LNCAP (cell line): ENCODE measurements around the gene COL18A1.

Experiments
- CTCF ChIP-seq: fragments of 450-650 bp; IDR thresholded peaks from 2 replicates; pipeline ENCODE4 v1.5.1; 2017; ENCODE audit warnings: mild to moderate bottlenecking

COL18A1 gene

GRCh38 chr21:45517249-45518065, 112.5 kb downstream of the COL18A1 start:
- TF ChIP-seq CTCF = no peak

- no peak for TF ChIP-seq CTCF
These were observed 113.8 kb downstream of the COL18A1 start for GRCh38 chr21:45518742-45519141.

GRCh38 chr21:45519182-45519581, 114.2 kb downstream of the COL18A1 start:
- no peak for TF ChIP-seq CTCF

- no peak for TF ChIP-seq CTCF
These were observed 116.3 kb downstream of the COL18A1 start for GRCh38 chr21:45521241-45521640.

GRCh38 chr21:45522381-45522780, 117.4 kb downstream of the COL18A1 start:
- TF ChIP-seq CTCF = no peak

- no peak for TF ChIP-seq CTCF
These were observed 118.0 kb downstream of the COL18A1 start for GRCh38 chr21:45522986-45523385.

- no peak for TF ChIP-seq CTCF
These were observed 118.6 kb downstream of the COL18A1 start for GRCh38 chr21:45523411-45524101.
